Measurements from ENCODE around the gene NDNF. TPM values are rescaled to one million over a fixed set of nuclear protein-coding genes. Genes with fewer than 3 reads are reported as not detected.

Gene NDNF
- total and polyA plus RNA-seq, 2 donors (not counting 3 experiments of a cell fraction or from before 2014, with no cell fraction given), result not detected

GRCh38 chr4:121118344-121118743 lies 46.0 kb upstream of the NDNF start:
- Histone ChIP-seq H3K27ac (ENCODE audit: insufficient read depth, low read depth, low read length) (no peak overlapping the region), H3K27me3 (ENCODE audit: control insufficient read depth in 2 of 2, insufficient read depth in 2 of 2, low read length in 2 of 2) (peaks cover 2 to 6% of the 10 kb centered on the region in 2 experiments), H3K4me2 (ENCODE audit: insufficient read depth, low read length) (no peak overlapping the region), H3K4me1 (ENCODE audit: control insufficient read depth, extremely low read depth, insufficient read depth, low read length) (no peaks in the 10 kb centered on the region), H3K36me3 (ENCODE audit: control insufficient read depth in 2 of 2, extremely low read depth in 1 of 2, insufficient read depth in 2 of 2, low read length in 2 of 2) (no peaks in the 10 kb centered on the region), H3K79me2 (ENCODE audit: control insufficient read depth, insufficient read depth, low read length) (no peaks in the 10 kb centered on the region), H3K9me1 (replicated peaks; ENCODE audit: control insufficient read depth, extremely low read depth, insufficient read depth, low read length) (peaks cover 2% of the 10 kb centered on the region), H2AFZ (ENCODE audit: low read depth, low read length) (no peak overlapping the region), H4K20me1 (replicated peaks; ENCODE audit: control insufficient read depth, extremely low read depth, insufficient read depth, low read length) (no peaks in the 10 kb centered on the region), H3K9ac (replicated peaks; ENCODE audit: extremely low read depth, insufficient read depth, low read length) (no peak overlapping the region), H3K9me3 (replicated peaks; ENCODE audit: control insufficient read depth, insufficient read depth, low read length) (no peaks in the 10 kb centered on the region), H3K4me3 (replicated peaks in 1 of 3; ENCODE audit: insufficient read depth in 1 of 3, low read depth in 1 of 3, low read length in 3 of 3) (no peak overlapping the region)
- FAIRE-seq (no peak), DNase-seq (ENCODE audit: low read depth, low spot score) (no peak)
- ChIA-PET POLR2A (no interaction called here), CTCF (interaction anchor here (0.9 to 2.6 kb wide), 7 partner anchors 8 to 963 kb away, joined by 3 to 10 read pairs (median 4); no protein-coding TSS in a partner anchor)
- no TSS peak for BruUV-seq (replicated peaks)
- intact Hi-C loops (cut with micrococcal nuclease) (no loop called here), dilution Hi-C loops (cut with MboI; ENCODE audit: extremely low pct_ligation_motif_present, low sequenced_read_pairs) (no loop called here)
- TF ChIP-seq, protein P1, sequence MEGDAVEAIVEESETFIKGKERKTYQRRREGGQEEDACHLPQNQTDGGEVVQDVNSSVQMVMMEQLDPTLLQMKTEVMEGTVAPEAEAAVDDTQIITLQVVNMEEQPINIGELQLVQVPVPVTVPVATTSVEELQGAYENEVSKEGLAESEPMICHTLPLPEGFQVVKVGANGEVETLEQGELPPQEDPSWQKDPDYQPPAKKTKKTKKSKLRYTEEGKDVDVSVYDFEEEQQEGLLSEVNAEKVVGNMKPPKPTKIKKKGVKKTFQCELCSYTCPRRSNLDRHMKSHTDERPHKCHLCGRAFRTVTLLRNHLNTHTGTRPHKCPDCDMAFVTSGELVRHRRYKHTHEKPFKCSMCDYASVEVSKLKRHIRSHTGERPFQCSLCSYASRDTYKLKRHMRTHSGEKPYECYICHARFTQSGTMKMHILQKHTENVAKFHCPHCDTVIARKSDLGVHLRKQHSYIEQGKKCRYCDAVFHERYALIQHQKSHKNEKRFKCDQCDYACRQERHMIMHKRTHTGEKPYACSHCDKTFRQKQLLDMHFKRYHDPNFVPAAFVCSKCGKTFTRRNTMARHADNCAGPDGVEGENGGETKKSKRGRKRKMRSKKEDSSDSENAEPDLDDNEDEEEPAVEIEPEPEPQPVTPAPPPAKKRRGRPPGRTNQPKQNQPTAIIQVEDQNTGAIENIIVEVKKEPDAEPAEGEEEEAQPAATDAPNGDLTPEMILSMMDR (IDR thresholded peaks at IDR 0.05; ENCODE audit: extremely low read depth in 1 of 2, insufficient read depth in 1 of 2, low read depth in 1 of 2, low read length in 2 of 2), result no peak
- TF ChIP-seq, protein P2, sequence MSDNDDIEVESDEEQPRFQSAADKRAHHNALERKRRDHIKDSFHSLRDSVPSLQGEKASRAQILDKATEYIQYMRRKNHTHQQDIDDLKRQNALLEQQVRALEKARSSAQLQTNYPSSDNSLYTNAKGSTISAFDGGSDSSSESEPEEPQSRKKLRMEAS (IDR thresholded peaks at IDR 0.05; ENCODE audit: insufficient read depth, insufficient read length), result no peak
- TF ChIP-seq POLR2A (IDR thresholded peaks at IDR 0.05; ENCODE audit: low read depth, low read length) (no peak), FOS (IDR thresholded peaks at IDR 0.05; ENCODE audit: borderline replicate concordance, insufficient read depth, low read length) (no peak), POLR2AphosphoS5 (IDR thresholded peaks at IDR 0.05; ENCODE audit: insufficient read depth, low read depth, low read length) (no peak), GATA2 (IDR thresholded peaks at IDR 0.05; ENCODE audit: insufficient read depth, insufficient read length, low read depth, low read length) (no peak), MYC (IDR thresholded peaks at IDR 0.05; ENCODE audit: low read depth, low read length) (no peak), EZH2 (IDR thresholded peaks at IDR 0.05; ENCODE audit: borderline replicate concordance, low read depth, low read length, severe bottlenecking) (no peak), JUN (IDR thresholded peaks at IDR 0.05; ENCODE audit: borderline replicate concordance, insufficient read depth, insufficient read length, low read depth) (no peak)
